PC-9 (cell line): Measurements from ENCODE around the gene AIG1. TPM values are rescaled to one million over a fixed set of nuclear protein-coding genes. Genes with fewer than 3 reads are reported as not detected.
A peak's percentile ranks its signal among the peaks of the same experiment; 100 is the strongest.

Experiments used
- BruUV-seq: library from RNA; stranded (reverse); fragments of 400-500 nt; replicated peaks from 2 replicates; lab custom pipeline; 2021; lab: Mats Ljungman, UMichigan
- CTCF ChIA-PET: fragments of 300-600 bp; sonication (Branson Sonifier 250); formaldehyde crosslinking; loops from one replicate; lab custom pipeline; 2022; ENCODE audit warnings: antibody characterized with exemption; lab: Charles Lee
- POLR2A ChIA-PET: fragments of 300-600 bp; sonication (Branson Sonifier 250); formaldehyde crosslinking; loops from one replicate; lab custom pipeline; 2022; ENCODE audit warnings: antibody characterized with exemption; ENCODE audit not compliant: unreplicated experiment; lab: Charles Lee
- DNase-seq, 2 experiments: peaks; one replicate each; pipeline versions ENCODE4 v3.0.0 to v3.0.0-alpha.2; 2015 to 2022; ENCODE audit warnings: mixed read lengths in 1 of 2
- H2AFZ ChIP-seq: fragments of 200-600 bp; sonication (generic); 2 replicates; pipeline ENCODE4 v1.8.1; 2017; ENCODE audit warnings: antibody characterized with exemption
- H3F3A ChIP-seq: fragments of 200-600 bp; sonication (generic); 2 replicates; pipeline ENCODE4 v1.8.1; 2017; ENCODE audit warnings: antibody characterized with exemption, mild to moderate bottlenecking, low read depth; ENCODE audit not compliant: insufficient read depth
- H3K27ac ChIP-seq: fragments of 200-600 bp; sonication (generic); 2 replicates; pipeline ENCODE4 v1.6.1; 2016; ENCODE audit warnings: mixed run types
- H3K27me3 ChIP-seq: fragments of 200-600 bp; sonication (generic); 2 replicates; pipeline ENCODE4 v1.6.1; 2016; ENCODE audit warnings: low read depth, mixed run types; ENCODE audit not compliant: insufficient read depth
- H3K36me3 ChIP-seq: fragments of 200-600 bp; sonication (generic); 2 replicates; pipeline ENCODE4 v1.6.1; 2016; ENCODE audit warnings: low read depth, mixed run types
- H3K4me1 ChIP-seq: fragments of 200-600 bp; sonication (generic); replicated peaks from 2 replicates; pipeline ENCODE4 v1.6.1; 2016; ENCODE audit warnings: mixed run types; ENCODE audit not compliant: insufficient read depth
- H3K4me2 ChIP-seq: fragments of 200-600 bp; sonication (generic); 2 replicates; pipeline ENCODE4 v1.6.1; 2017; ENCODE audit warnings: mixed run types
- H3K4me3 ChIP-seq: fragments of 200-600 bp; sonication (generic); 2 replicates; pipeline ENCODE4 v1.6.1; 2016; ENCODE audit warnings: mixed run types
- H3K79me2 ChIP-seq: fragments of 200-600 bp; sonication (generic); 2 replicates; pipeline ENCODE4 v1.6.1; 2017; ENCODE audit warnings: low read depth, mixed run types
- H3K9me2 ChIP-seq: fragments of 200-600 bp; sonication (generic); 2 replicates; pipeline ENCODE4 v1.8.1; 2017; ENCODE audit warnings: mild to moderate bottlenecking; ENCODE audit not compliant: insufficient read depth
- H3K9me3 ChIP-seq: fragments of 200-600 bp; sonication (generic); 2 replicates; pipeline ENCODE4 v1.8.1; 2016; ENCODE audit warnings: low read depth; ENCODE audit not compliant: insufficient read depth
- H4K20me1 ChIP-seq: fragments of 200-600 bp; sonication (generic); 2 replicates; pipeline ENCODE4 v1.8.1; 2017; ENCODE audit not compliant: insufficient read depth
- EZH2 ChIP-seq: fragments of 200-600 bp; sonication (generic); IDR thresholded peaks from 2 replicates; pipeline ENCODE4 v1.8.0; 2017; ENCODE audit warnings: antibody characterized with exemption, low read depth
- intact Hi-C: fragments of 100-400 bp; cut with micrococcal nuclease; formaldehyde crosslinking; loops from one replicate; pipeline ENCODE4 v1.10.0; 2022; ENCODE audit not compliant: unreplicated experiment
- total RNA-seq: library from RNA; stranded (reverse); gene quantifications from 2 replicates; pipeline ENCODE4 v1.2.3, GENCODE V29; 2021
- TF ChIP-seq, protein P1 (sequence below): fragments of 200-600 bp; sonication (generic); conservative IDR thresholded peaks from 2 replicates; pipeline ENCODE4 v1.6.1; 2017; ENCODE audit warnings: mixed run types, antibody characterized with exemption, mild to moderate bottlenecking, moderate library complexity

The AIG1 gene
- total RNA-seq, 1 experiment from 2014 or later: 37.7 TPM

DNA sequence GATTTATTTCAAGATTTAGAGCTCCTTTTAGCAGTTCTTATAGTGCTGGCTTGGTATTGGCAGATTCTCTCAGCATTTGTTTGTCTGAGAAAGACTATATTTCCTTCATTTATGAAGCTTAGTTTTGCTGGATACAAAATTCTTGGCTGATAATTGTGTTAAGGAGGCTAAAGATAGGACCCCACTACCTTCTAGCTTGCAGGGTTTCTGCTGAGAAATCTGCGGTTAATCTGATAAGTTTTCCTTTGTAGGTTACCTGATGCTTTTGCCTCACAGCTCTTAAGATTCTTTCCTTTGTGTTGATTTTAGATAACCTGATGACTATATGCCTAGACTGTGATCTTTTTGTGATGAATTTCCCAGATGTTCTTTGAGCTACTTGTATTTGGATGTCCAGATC, 114.3 kb downstream of the AIG1 start:
- no peaks in the 10 kb centered on the region for H3K4me1 ChIP-seq
- H3K9me3 ChIP-seq: peaks cover 4% of the 10 kb centered on the region; the same call in 1 of the 2 replicates
- H3K4me2 ChIP-seq: no peak overlapping the region
- no peaks in the 10 kb centered on the region for H3K79me2 ChIP-seq
- TF ChIP-seq, protein P1, sequence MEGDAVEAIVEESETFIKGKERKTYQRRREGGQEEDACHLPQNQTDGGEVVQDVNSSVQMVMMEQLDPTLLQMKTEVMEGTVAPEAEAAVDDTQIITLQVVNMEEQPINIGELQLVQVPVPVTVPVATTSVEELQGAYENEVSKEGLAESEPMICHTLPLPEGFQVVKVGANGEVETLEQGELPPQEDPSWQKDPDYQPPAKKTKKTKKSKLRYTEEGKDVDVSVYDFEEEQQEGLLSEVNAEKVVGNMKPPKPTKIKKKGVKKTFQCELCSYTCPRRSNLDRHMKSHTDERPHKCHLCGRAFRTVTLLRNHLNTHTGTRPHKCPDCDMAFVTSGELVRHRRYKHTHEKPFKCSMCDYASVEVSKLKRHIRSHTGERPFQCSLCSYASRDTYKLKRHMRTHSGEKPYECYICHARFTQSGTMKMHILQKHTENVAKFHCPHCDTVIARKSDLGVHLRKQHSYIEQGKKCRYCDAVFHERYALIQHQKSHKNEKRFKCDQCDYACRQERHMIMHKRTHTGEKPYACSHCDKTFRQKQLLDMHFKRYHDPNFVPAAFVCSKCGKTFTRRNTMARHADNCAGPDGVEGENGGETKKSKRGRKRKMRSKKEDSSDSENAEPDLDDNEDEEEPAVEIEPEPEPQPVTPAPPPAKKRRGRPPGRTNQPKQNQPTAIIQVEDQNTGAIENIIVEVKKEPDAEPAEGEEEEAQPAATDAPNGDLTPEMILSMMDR: no peak
- TF ChIP-seq EZH2: no peak
- no peak overlapping the region for H2AFZ ChIP-seq
- intact Hi-C loops: no loop called here
- DNase-seq: no peak
- H3K36me3 ChIP-seq: peaks cover 17% of the 10 kb centered on the region; the same call in 1 of the 2 replicates
- no peak overlapping the region for H3K4me3 ChIP-seq
- H3K9me2 ChIP-seq: no peaks in the 10 kb centered on the region
- ChIA-PET POLR2A (interaction anchor here (0.6 kb wide), 1 partner anchor 8 kb away, joined by 3 read pairs; no protein-coding TSS in a partner anchor), CTCF (no interaction called here)
- no TSS peak for BruUV-seq
- H3F3A ChIP-seq: no peaks in the 10 kb centered on the region
- H3K27me3 ChIP-seq: no peaks in the 10 kb centered on the region
- H4K20me1 ChIP-seq: no peaks in the 10 kb centered on the region
- no peak overlapping the region for H3K27ac ChIP-seq

DNA sequence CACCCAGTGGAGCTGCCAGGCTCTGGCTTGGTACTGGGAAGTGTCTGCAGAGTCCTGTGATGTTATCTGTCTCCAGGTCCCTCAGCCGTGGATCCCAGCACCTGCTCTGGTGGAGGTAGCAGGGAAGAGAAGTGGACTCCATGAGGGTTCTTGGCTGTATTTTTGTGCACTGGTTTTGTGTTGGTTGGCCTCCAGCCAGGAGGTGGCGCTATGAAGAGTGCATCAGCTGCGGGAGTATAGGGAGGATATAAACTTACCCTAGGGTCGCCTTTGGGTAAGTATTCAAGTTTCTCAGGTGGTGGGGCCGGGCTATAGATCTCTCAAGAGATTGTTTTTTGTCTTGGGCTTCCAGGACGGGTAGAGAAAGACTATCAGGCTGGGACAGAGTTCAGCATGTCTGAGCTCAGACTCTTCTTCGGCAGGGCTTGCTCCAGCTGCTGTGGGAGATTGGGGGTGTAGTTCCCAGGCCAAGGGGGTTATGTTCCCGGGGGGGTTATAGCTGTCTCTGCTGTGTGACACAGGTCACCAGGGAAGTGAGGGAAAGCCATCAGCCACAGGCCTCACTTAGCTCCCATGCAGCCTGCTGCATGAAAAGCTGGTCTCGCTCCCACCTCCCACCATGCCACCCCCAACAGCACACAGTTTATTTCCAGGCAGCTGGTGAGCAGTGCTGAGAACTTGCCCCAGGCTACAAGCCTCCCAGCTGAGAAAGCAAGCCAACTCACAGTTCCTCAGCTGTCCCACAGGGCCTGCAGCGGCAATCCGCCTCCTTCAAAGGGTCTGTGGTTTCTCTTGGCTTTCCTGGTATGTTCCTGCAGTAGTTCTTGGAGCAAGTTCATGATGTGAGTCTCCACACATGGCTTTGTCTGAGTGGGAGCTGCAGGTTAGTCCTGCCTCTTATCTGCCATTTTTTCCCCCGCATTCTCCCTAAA, 115.7 kb downstream of the AIG1 start:
- Histone ChIP-seq H3K9me2 (no peaks in the 10 kb centered on the region), H3K79me2 (no peaks in the 10 kb centered on the region), H4K20me1 (no peaks in the 10 kb centered on the region), H3K27me3 (no peaks in the 10 kb centered on the region), H2AFZ (no peak overlapping the region), H3K27ac (no peak overlapping the region), H3K4me3 (no peak overlapping the region), H3K9me3 (peaks cover 4% of the 10 kb centered on the region; the same call in 1 of the 2 replicates), H3K36me3 (peaks cover 17% of the 10 kb centered on the region; the same call in 1 of the 2 replicates), H3K4me2 (no peak overlapping the region), H3F3A (no peaks in the 10 kb centered on the region), H3K4me1 (no peaks in the 10 kb centered on the region)
- intact Hi-C loops: no loop called here
- BruUV-seq: no TSS peak
- POLR2A ChIA-PET: no interaction called here
- CTCF ChIA-PET: no interaction called here
- TF ChIP-seq, protein P1: no peak; the same call in 1 of the 2 replicates
- no peak for TF ChIP-seq EZH2
- peak in 1 of 2 experiments; percentile 9 for DNase-seq

DNA sequence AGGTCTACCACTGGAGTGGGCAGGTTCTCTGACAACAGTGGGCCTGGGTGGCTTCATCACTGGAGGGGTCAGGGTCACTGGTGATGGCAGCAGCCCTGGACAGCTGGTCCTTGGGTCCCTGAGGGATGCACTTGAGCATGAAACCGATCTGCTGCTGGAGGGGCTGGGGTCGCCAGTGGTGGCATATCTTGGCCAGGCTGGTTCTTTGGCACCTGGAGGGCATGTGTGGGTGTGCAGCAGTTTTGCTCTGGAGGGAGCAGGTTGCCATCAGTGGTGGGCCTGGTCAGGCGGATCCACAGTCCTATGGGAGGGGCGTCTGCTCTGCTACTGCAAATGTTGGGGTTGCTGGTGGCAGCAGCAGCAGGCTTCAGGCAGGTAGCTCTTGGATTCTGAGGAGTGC, 117.0 kb downstream of the AIG1 start:
- Histone ChIP-seq H3K9me3 (no peaks in the 10 kb centered on the region), H3K4me2 (no peak overlapping the region), H3K36me3 (peaks cover 11% of the 10 kb centered on the region; the same call in 1 of the 2 replicates), H3K27ac (no peak overlapping the region), H3K79me2 (no peaks in the 10 kb centered on the region), H2AFZ (no peak overlapping the region), H3K4me1 (no peaks in the 10 kb centered on the region), H3K9me2 (no peaks in the 10 kb centered on the region), H4K20me1 (no peaks in the 10 kb centered on the region), H3K4me3 (no peak overlapping the region), H3F3A (no peaks in the 10 kb centered on the region), H3K27me3 (no peaks in the 10 kb centered on the region)
- TF ChIP-seq EZH2: no peak
- TF ChIP-seq, protein P1: no peak
- CTCF ChIA-PET: no interaction called here
- POLR2A ChIA-PET: no interaction called here
- intact Hi-C loops: no loop called here
- no peak for DNase-seq
- BruUV-seq: no TSS peak
